Coronary artery (tissue), 2 donors: ENCODE measurements around the gene PTPN13.

ENCODE experiments used
- DNase-seq: peaks from one replicate; pipeline ENCODE4 v3.0.0-alpha.2; 2017; ENCODE audit warnings: low spot score
- H3K27ac ChIP-seq, 2 donors: fragments of 200-600 bp; sonication (generic); one replicate each; pipeline ENCODE4 v1.5.1; 2016 to 2019
- H3K4me3 ChIP-seq: fragments of 200-600 bp; sonication (generic); 2 replicates; pipeline ENCODE4 v1.5.1; 2016; ENCODE audit warnings: mild to moderate bottlenecking, moderate library complexity
- TF ChIP-seq, protein P1 (sequence below): fragments of 200-600 bp; sonication (generic); IDR thresholded peaks from one replicate; pipeline ENCODE4 v1.5.1; 2019; ENCODE audit warnings: antibody characterized with exemption

Gene PTPN13

DNA sequence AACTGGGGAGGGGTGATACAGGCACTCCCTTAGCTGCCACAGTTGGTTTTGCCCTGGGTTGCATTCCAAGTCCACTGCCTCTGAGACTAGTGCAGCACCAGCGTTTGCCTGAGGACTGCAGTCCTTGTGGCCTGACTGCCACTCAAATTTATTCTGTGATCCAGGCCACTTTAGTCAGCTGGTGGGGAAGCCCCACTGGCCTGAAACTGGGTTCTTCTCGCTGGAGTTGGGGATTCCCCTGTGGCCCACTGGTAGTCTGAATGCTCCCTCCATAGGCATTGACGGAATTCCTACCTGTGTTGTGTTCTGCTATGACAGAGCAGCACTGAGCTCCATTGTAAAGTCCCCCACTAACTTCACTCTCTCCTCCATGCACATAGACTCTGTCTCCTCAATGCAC is 63.8 kb downstream of the PTPN13 start:
- TF ChIP-seq, protein P1, sequence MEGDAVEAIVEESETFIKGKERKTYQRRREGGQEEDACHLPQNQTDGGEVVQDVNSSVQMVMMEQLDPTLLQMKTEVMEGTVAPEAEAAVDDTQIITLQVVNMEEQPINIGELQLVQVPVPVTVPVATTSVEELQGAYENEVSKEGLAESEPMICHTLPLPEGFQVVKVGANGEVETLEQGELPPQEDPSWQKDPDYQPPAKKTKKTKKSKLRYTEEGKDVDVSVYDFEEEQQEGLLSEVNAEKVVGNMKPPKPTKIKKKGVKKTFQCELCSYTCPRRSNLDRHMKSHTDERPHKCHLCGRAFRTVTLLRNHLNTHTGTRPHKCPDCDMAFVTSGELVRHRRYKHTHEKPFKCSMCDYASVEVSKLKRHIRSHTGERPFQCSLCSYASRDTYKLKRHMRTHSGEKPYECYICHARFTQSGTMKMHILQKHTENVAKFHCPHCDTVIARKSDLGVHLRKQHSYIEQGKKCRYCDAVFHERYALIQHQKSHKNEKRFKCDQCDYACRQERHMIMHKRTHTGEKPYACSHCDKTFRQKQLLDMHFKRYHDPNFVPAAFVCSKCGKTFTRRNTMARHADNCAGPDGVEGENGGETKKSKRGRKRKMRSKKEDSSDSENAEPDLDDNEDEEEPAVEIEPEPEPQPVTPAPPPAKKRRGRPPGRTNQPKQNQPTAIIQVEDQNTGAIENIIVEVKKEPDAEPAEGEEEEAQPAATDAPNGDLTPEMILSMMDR, result no peak
- Histone ChIP-seq H3K4me3 (no peak overlapping the region), H3K27ac (no peak overlapping the region)
- DNase-seq, result no peak

DNA sequence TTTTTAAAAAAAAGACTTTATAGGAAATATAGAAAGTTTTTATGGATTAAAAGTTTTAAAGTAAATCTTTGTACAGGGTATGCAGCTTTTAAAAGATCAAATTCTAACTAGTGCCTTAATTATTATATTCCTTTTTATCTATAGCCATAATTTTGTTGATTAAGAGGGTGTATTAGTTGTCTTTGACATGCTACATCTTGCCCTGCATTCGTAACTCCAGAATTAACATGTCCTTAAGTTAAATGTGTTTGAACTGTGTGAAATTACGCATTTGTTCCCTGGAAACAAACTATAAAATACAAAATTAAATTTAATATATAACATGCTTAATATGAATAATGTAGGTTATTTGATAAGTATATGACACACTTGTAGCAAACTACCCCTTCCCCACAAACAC is 66.3 kb downstream of the PTPN13 start:
- no peak overlapping the region for H3K27ac ChIP-seq
- TF ChIP-seq, protein P1, result no peak
- no peak overlapping the region for H3K4me3 ChIP-seq
- DNase-seq, result no peak

DNA sequence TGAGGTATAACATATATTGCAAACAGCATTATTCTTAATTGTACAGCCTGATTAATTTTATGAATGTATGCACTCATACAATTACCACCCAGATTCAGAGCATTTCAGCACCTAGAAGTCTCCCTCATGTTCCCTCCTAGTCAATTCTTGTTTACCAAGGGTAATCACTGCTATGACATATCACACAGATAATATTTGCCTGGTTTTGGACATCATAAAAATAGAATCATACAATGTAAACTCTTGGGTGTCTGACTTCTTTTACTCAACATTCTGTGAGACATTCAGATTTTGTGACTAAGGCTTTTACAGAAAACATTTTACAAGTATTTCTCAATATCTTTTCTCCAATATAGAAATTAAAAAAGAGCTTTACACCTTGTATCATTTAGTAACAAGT is 66.9 kb downstream of the PTPN13 start:
- no peak for DNase-seq
- TF ChIP-seq, protein P1, result no peak
- Histone ChIP-seq H3K27ac (no peak overlapping the region), H3K4me3 (no peak overlapping the region)

DNA sequence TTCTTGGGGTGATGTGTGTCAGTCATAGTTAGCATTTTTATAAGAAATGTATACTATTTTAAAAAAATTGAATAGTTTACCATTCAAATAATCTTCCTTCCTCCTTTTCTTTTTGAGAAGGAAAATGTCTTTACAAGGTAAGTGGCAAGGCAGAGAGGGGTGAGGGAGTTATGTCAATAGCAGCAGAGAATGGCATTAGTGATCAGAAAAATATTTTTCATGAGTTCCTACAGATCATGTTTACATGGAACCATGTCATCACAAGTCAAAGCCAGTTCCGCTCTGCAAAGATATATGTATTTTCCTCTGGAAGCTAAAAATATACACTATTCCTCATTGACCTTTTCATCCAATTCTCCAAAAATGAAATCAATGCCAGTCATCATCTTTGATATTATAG is 67.3 kb downstream of the PTPN13 start:
- DNase-seq, result no peak
- TF ChIP-seq, protein P1, result no peak
- no peak overlapping the region for H3K4me3 ChIP-seq
- no peak overlapping the region for H3K27ac ChIP-seq

DNA sequence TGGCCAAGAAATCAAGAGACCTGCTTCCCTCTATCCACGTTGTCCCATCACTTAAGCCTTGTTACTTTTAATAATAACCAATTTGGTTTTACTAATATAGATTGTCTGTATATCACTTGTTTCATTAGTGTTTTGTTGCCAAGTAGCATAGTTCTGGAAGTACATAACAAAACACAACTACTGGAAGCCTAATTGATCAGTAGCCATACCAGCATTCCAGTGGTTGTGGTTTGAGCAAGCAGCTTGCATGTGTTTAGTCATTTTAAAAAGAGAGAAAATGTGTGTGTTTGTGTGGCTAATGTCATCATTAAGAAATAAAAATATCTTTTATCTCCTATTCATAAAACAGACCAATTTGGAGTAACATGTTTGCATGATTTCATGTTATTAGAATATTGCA is 70.8 kb downstream of the PTPN13 start:
- TF ChIP-seq, protein P1, result no peak
- Histone ChIP-seq H3K4me3 (no peak overlapping the region), H3K27ac (no peak overlapping the region)
- DNase-seq, result no peak

DNA sequence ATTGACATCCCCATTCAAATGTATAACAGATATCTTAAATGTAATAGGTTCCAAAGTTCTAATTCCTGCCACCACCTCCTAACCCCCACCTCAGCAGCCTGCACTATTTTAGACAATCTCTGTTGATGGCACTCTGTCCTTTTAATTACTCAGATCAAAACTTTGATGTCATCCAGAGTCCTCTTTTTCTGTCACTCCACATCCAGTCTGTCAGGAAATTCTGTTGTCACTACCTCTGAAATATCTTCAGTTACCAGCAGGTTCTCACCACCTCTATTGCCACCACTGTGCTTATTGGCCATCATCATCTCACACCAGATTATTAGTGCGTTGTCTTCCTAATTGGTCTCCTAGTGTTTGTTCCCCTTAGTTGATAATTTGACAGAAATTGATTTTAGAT is 76.2 kb downstream of the PTPN13 start:
- TF ChIP-seq, protein P1, result no peak
- Histone ChIP-seq H3K27ac (no peak overlapping the region), H3K4me3 (no peak overlapping the region)
- no peak for DNase-seq

DNA sequence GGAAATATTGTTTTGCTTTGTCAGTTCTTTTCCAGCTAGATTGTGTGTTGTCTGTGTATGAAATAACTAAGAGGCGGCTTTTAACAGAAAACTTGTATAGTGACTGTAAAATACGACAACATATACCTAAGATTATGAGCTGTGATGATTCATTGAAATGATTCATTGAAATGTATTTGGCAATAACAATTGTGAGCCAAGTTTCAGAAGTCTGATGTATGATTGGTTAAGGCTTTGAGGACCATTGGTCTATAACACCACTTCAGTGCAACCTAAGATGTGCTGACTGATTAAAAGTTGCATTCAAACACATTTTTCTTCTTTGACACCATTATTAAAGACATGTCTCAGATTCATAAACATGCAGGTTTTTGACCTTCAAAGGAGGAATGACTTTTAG is 76.6 kb downstream of the PTPN13 start:
- TF ChIP-seq, protein P1, result no peak
- DNase-seq, result no peak

More for the DNA sequence above, 76.6 kb downstream of the PTPN13 start:
- Histone ChIP-seq H3K4me3 (no peak overlapping the region), H3K27ac (no peak overlapping the region)
